NCI-H446 (cell line): Measurements from ENCODE around the gene TTC38.

Source experiments
- DNase-seq, 2 experiments: peaks; one replicate each; lab custom pipeline; 2025; lab: John Stamatoyannopoulos, UW

Gene TTC38

GRCh38 chr22:46329616-46330015 lies 61.8 kb downstream of the TTC38 start:
- DNase-seq = no peak

- DNase-seq = no peak
Observed at GRCh38 chr22:46330426-46330825, 62.6 kb downstream of the TTC38 start.

GRCh38 chr22:46331496-46331895 lies 63.7 kb downstream of the TTC38 start:
- no peak for DNase-seq

GRCh38 chr22:46335201-46336118 lies 67.7 kb downstream of the TTC38 start, which contains the start of gene TRMU:
TSS of gene TRMU (plus strand) at chr22:46335714. CDS start at chr22:46335765, 51 bp downstream.
- peak; percentile 30 to 87 for DNase-seq

GRCh38 chr22:46336119-46337078 lies 68.6 kb downstream of the TTC38 start:
- DNase-seq = no peak

- DNase-seq = no peak
Observed at GRCh38 chr22:46337870-46338269, 70.1 kb downstream of the TTC38 start.

- no peak for DNase-seq
Observed at GRCh38 chr22:46338636-46339035, 70.8 kb downstream of the TTC38 start.

GRCh38 chr22:46339956-46340355 lies 72.1 kb downstream of the TTC38 start:
- DNase-seq = no peak

- DNase-seq = no peak
Observed at GRCh38 chr22:46340676-46341075, 72.9 kb downstream of the TTC38 start.
